K562 (cell line): ENCODE data around the gene GJB6.

Source experiments
- CTCF ChIP-seq, 3 experiments: IDR thresholded peaks in 2 of 3; conservative IDR thresholded peaks in 1 of 3; 2 replicates each; pipeline ENCODE4 v1.5.1; 2011 to 2012; ENCODE audit warnings: low read length in 3 of 3, mild to moderate bottlenecking in 3 of 3, control low read depth in 2 of 3, improper control_type of control experiment in 1 of 3, inconsistent platforms in 1 of 3, low read depth in 1 of 3, mixed read lengths in 1 of 3, moderate library complexity in 1 of 3; ENCODE audit not compliant: insufficient read depth in 2 of 3
- HMGXB4 ChIP-seq: sonication (generic); formaldehyde crosslinking; IDR thresholded peaks from 2 replicates; pipeline ENCODE4 v1.8.1; 2023; ENCODE audit warnings: mild to moderate bottlenecking, missing genetic modification reagents
- PKNOX1 ChIP-seq: fragments of 450-650 bp; IDR thresholded peaks from 2 replicates; pipeline ENCODE4 v1.6.1; 2016
- ZNF274 ChIP-seq: IDR thresholded peaks from 2 replicates; pipeline ENCODE4 v1.6.1; 2011; ENCODE audit warnings: low read depth, mild to moderate bottlenecking, low read length, moderate library complexity, borderline replicate concordance

GRCh38 chr13:20272588-20273171 is 40.6 kb upstream of the GJB6 start:
- TF ChIP-seq HMGXB4 (no peak), CTCF (IDR thresholded peaks at IDR 0.05 in 2 of 3, conservative IDR thresholded peaks at IDR 0.05 in 1 of 3; ENCODE audit: insufficient read depth in 2 of 3, low read depth in 1 of 3, low read length in 3 of 3) (no peak), ZNF274 (no peak), PKNOX1 (no peak)
